Renal pelvis (tissue), 12 donors: ENCODE results near the gene EGLN1. TPM values are rescaled to one million over a fixed set of nuclear protein-coding genes. Genes with fewer than 3 reads are reported as not detected.
A peak's percentile ranks its signal among the peaks of the same experiment; 100 is the strongest.
"Not testable (repeated sequence)": the region's sequence is repeated elsewhere in the genome, so short reads cannot be mapped to it uniquely, and the experiment has no call there.

ENCODE experiments used
- DNase-seq: peaks from one replicate; pipeline ENCODE4 v3.0.0-alpha.2; 2013
- long read RNA-seq, 16 experiments: transcript quantifications; one replicate each; lab custom pipeline, GENCODE V29; 2026
- polyA plus RNA-seq, 3 donors: library from polyadenylated mRNA; unstranded; fragments of 120-200 nt; gene quantifications; one replicate each; pipeline ENCODE4 v1.2.1, GENCODE V29; 2013; ENCODE audit not compliant: insufficient read length in 3 of 3

The EGLN1 gene
- polyA plus RNA-seq = 10 to 100 TPM; 37.8 to 43.6 (median 38.9) TPM
- long read RNA-seq, donor 1, full-length matches to known transcripts = 8 of 8 reads
- long read RNA-seq, donor 1, partial matches to known transcripts = 0 of 8 reads
- long read RNA-seq, donor 1, other reads (novel, unspliced or antisense) = 0 of 8 reads
- long read RNA-seq, donor 2, full-length matches to known transcripts = 12 of 12 reads
- long read RNA-seq, donor 2, partial matches to known transcripts = 0 of 12 reads
- long read RNA-seq, donor 2, other reads (novel, unspliced or antisense) = 0 of 12 reads
- long read RNA-seq, donor 3, full-length matches to known transcripts = 9 of 9 reads
- long read RNA-seq, donor 3, partial matches to known transcripts = 0 of 9 reads
- long read RNA-seq, donor 3, other reads (novel, unspliced or antisense) = 0 of 9 reads
- long read RNA-seq, donor 4, full-length matches to known transcripts = 4 of 4 reads
- long read RNA-seq, donor 4, partial matches to known transcripts = 0 of 4 reads
- long read RNA-seq, donor 4, other reads (novel, unspliced or antisense) = 0 of 4 reads
- long read RNA-seq, donor 5, full-length matches to known transcripts = 4 of 4 reads
- long read RNA-seq, donor 5, partial matches to known transcripts = 0 of 4 reads
- long read RNA-seq, donor 5, other reads (novel, unspliced or antisense) = 0 of 4 reads
- long read RNA-seq, donor 6, full-length matches to known transcripts = 17 of 17 reads
- long read RNA-seq, donor 6, partial matches to known transcripts = 0 of 17 reads
- long read RNA-seq, donor 6, other reads (novel, unspliced or antisense) = 0 of 17 reads
- long read RNA-seq, donor 7, full-length matches to known transcripts = 22 of 22 reads
- long read RNA-seq, donor 7, partial matches to known transcripts = 0 of 22 reads
- long read RNA-seq, donor 7, other reads (novel, unspliced or antisense) = 0 of 22 reads
- long read RNA-seq, donor 8, full-length matches to known transcripts = 8 of 8 reads
- long read RNA-seq, donor 8, partial matches to known transcripts = 0 of 8 reads
- long read RNA-seq, donor 8, other reads (novel, unspliced or antisense) = 0 of 8 reads
- long read RNA-seq, donor 9, full-length matches to known transcripts = 12 of 12 reads
- long read RNA-seq, donor 9, partial matches to known transcripts = 0 of 12 reads
- long read RNA-seq, donor 9, other reads (novel, unspliced or antisense) = 0 of 12 reads
- long read RNA-seq, donor 10, full-length matches to known transcripts = 5 of 10 reads
- long read RNA-seq, donor 10, partial matches to known transcripts = 0 of 10 reads
- long read RNA-seq, donor 10, other reads (novel, unspliced or antisense) = 5 of 10 reads
- long read RNA-seq, donor 11, full-length matches to known transcripts = 3 of 3 reads
- long read RNA-seq, donor 11, partial matches to known transcripts = 0 of 3 reads
- long read RNA-seq, donor 11, other reads (novel, unspliced or antisense) = 0 of 3 reads
- long read RNA-seq, donor 12, full-length matches to known transcripts = 13 of 13 reads
- long read RNA-seq, donor 12, partial matches to known transcripts = 0 of 13 reads
- long read RNA-seq, donor 12, other reads (novel, unspliced or antisense) = 0 of 13 reads
- long read RNA-seq, donor 13, full-length matches to known transcripts = 6 of 6 reads
- long read RNA-seq, donor 13, partial matches to known transcripts = 0 of 6 reads
- long read RNA-seq, donor 13, other reads (novel, unspliced or antisense) = 0 of 6 reads
- long read RNA-seq, donor 14 = 0 reads
- long read RNA-seq, donor 15, full-length matches to known transcripts = 17 of 17 reads
- long read RNA-seq, donor 15, partial matches to known transcripts = 0 of 17 reads
- long read RNA-seq, donor 15, other reads (novel, unspliced or antisense) = 0 of 17 reads
- long read RNA-seq, donor 16, full-length matches to known transcripts = 7 of 12 reads
- long read RNA-seq, donor 16, partial matches to known transcripts = 5 of 12 reads
- long read RNA-seq, donor 16, other reads (novel, unspliced or antisense) = 0 of 12 reads

- peak; percentile 79 for DNase-seq
Observed at GRCh38 chr1:231421971-231422797, at the start of gene EGLN1. EGLN1 (minus strand) TSS chr1:231422287; CDS start chr1:231421888, 399 bp downstream.

- not testable (repeated sequence) for DNase-seq
Observed at GRCh38 chr1:231471500-231471899, 49.4 kb upstream of the EGLN1 start.

- not testable (repeated sequence) for DNase-seq
Observed at GRCh38 chr1:231471027-231471426, 48.9 kb upstream of the EGLN1 start.

- no peak for DNase-seq
Observed at GRCh38 chr1:231467986-231468385, 45.9 kb upstream of the EGLN1 start.

GRCh38 chr1:231465051-231465450, 43.0 kb upstream of the EGLN1 start:
- DNase-seq = no peak

GRCh38 chr1:231463541-231463940, 41.5 kb upstream of the EGLN1 start:
- no peak for DNase-seq

GRCh38 chr1:231460614-231461013, 38.5 kb upstream of the EGLN1 start:
- DNase-seq = no peak

- not testable (repeated sequence) for DNase-seq
Observed at GRCh38 chr1:231459438-231459837, 37.4 kb upstream of the EGLN1 start.

GRCh38 chr1:231457956-231458355, 35.9 kb upstream of the EGLN1 start:
- not testable (repeated sequence) for DNase-seq

- not testable (repeated sequence) for DNase-seq
Observed at GRCh38 chr1:231454133-231454532, 32.0 kb upstream of the EGLN1 start.

GRCh38 chr1:231446138-231446537, 24.1 kb upstream of the EGLN1 start:
- peak; percentile 7 for DNase-seq

GRCh38 chr1:231444059-231444458, 22.0 kb upstream of the EGLN1 start:
- DNase-seq = no peak

- DNase-seq = no peak
Observed at GRCh38 chr1:231443363-231443762, 21.3 kb upstream of the EGLN1 start.

GRCh38 chr1:231442735-231443134, 20.6 kb upstream of the EGLN1 start:
- DNase-seq = no peak

GRCh38 chr1:231432996-231433395, 10.9 kb upstream of the EGLN1 start:
- DNase-seq = no peak

GRCh38 chr1:231431665-231432415, 9.8 kb upstream of the EGLN1 start:
- no peak for DNase-seq

- not testable (repeated sequence) for DNase-seq
Observed at GRCh38 chr1:231430678-231431352, 8.7 kb upstream of the EGLN1 start.

GRCh38 chr1:231428377-231428776, 6.3 kb upstream of the EGLN1 start:
- no peak for DNase-seq
